GM19023 (cell line): ENCODE results near the gene NPIPB8.
"Not testable (repeated sequence)": the region's sequence is repeated elsewhere in the genome, so short reads cannot be mapped to it uniquely, and the experiment has no call there.

Source experiments
- ATAC-seq: cut with Tn5 transposase; IDR thresholded peaks from one replicate; pipeline ENCODE4 v1.9.1; 2021; ENCODE audit warnings: mild to moderate bottlenecking, moderate library complexity; ENCODE audit not compliant: unreplicated experiment

NPIPB8 gene

GRCh38 chr16:28637765-28638164, at the start of gene NPIPB8:
NPIPB8 (plus strand) TSS chr16:28638065; CDS start chr16:28638361, 296 bp downstream.
- ATAC-seq, result not testable (repeated sequence)

GRCh38 chr16:28589069-28589468, 48.8 kb upstream of the NPIPB8 start:
- no peak for ATAC-seq

GRCh38 chr16:28589930-28590329, 47.9 kb upstream of the NPIPB8 start:
- ATAC-seq, result no peak

- ATAC-seq, result no peak
Measured at GRCh38 chr16:28590384-28591340, 47.2 kb upstream of the NPIPB8 start.

- no peak for ATAC-seq
Measured at GRCh38 chr16:28591355-28591754, 46.5 kb upstream of the NPIPB8 start.

GRCh38 chr16:28592511-28592910, 45.4 kb upstream of the NPIPB8 start:
- ATAC-seq, result no peak

GRCh38 chr16:28592979-28593553, 44.8 kb upstream of the NPIPB8 start:
- ATAC-seq, result no peak

GRCh38 chr16:28595451-28595850, 42.4 kb upstream of the NPIPB8 start:
- ATAC-seq, result not testable (repeated sequence)

GRCh38 chr16:28596115-28596630, 41.7 kb upstream of the NPIPB8 start:
- ATAC-seq, result no peak

- ATAC-seq, result no peak
Measured at GRCh38 chr16:28596840-28597691, 40.8 kb upstream of the NPIPB8 start, which contains the start of gene SULT1A2. SULT1A2 (minus strand) TSS chr16:28597050; CDS start chr16:28595930, 1,120 bp downstream.

GRCh38 chr16:28597692-28598261, 40.1 kb upstream of the NPIPB8 start:
- ATAC-seq, result no peak

GRCh38 chr16:28599377-28600285, 38.2 kb upstream of the NPIPB8 start:
- not testable (repeated sequence) for ATAC-seq

- not testable (repeated sequence) for ATAC-seq
Measured at GRCh38 chr16:28600965-28601364, 36.9 kb upstream of the NPIPB8 start.

GRCh38 chr16:28601589-28601988, 36.3 kb upstream of the NPIPB8 start:
- ATAC-seq, result not testable (repeated sequence)

- not testable (repeated sequence) for ATAC-seq
Measured at GRCh38 chr16:28602062-28602461, 35.8 kb upstream of the NPIPB8 start.

GRCh38 chr16:28602529-28602928, 35.3 kb upstream of the NPIPB8 start:
- no peak for ATAC-seq

GRCh38 chr16:28603381-28604185, 34.3 kb upstream of the NPIPB8 start:
- ATAC-seq, result no peak

GRCh38 chr16:28604186-28604565, 33.7 kb upstream of the NPIPB8 start:
- no peak for ATAC-seq
